ENCODE results near the gene ZNF569. TPM values are rescaled to one million over a fixed set of nuclear protein-coding genes. Genes with fewer than 3 reads are reported as not detected.

The ZNF569 gene
- polyA plus RNA-seq (2013, experiment 1 of 2) = 7.8 TPM
- polyA plus RNA-seq (2013, experiment 2 of 2) = 8.7 TPM

- peak within 1 kb of the TSS; percentile 89 for H3K4me3 ChIP-seq (ENCODE audit: low read length)
- no peaks in the 10 kb centered on the region for H3K27me3 ChIP-seq (ENCODE audit: insufficient read depth, low read length)
- H3K36me3 ChIP-seq (ENCODE audit: insufficient read depth, low read length) = peaks cover 35% of the 10 kb centered on the region
- peak within 1 kb of the TSS; percentile 74 for H3K9ac ChIP-seq (ENCODE audit: low read depth, low read length)
- 0 out of 2 replicates have a peak, but pooled peaks cover 3% of the 10 kb centered on the region for H3K4me1 ChIP-seq (ENCODE audit: insufficient read depth, low read length)
- WGBS = under 1% methylated on average over 62 of the region's 62 CpGs
- H3K9me3 ChIP-seq (ENCODE audit: insufficient read depth, low read depth, low read length) = no peaks in the 10 kb centered on the region; the same call in 1 of the 2 replicates
- peak within 1 kb of the TSS; percentile 71 for H3K27ac ChIP-seq (ENCODE audit: low read depth, low read length)
Measured at GRCh38 chr19:37466798-37467607, at the start of gene ZNF569. ZNF569 (minus strand) TSS chr19:37467444; CDS start chr19:37444921, 22,523 bp downstream.

GRCh38 chr19:37513397-37513796 is 46.2 kb upstream of the ZNF569 start:
- Histone ChIP-seq H3K27ac (ENCODE audit: low read depth, low read length) (no peak overlapping the region), H3K9ac (ENCODE audit: low read depth, low read length) (no peak overlapping the region), H3K4me1 (ENCODE audit: insufficient read depth, low read length) (no peaks in the 10 kb centered on the region), H3K9me3 (ENCODE audit: insufficient read depth, low read depth, low read length) (no peaks in the 10 kb centered on the region), H3K36me3 (ENCODE audit: insufficient read depth, low read length) (peaks cover 71% of the 10 kb centered on the region), H3K27me3 (ENCODE audit: insufficient read depth, low read length) (no peaks in the 10 kb centered on the region), H3K4me3 (ENCODE audit: low read length) (no peak overlapping the region)
- 93% methylated on average over 2 of the region's 2 CpGs for WGBS

- no peak overlapping the region for H3K4me3 ChIP-seq (ENCODE audit: low read length)
- peaks cover 6% of the 10 kb centered on the region; the same call in 1 of the 2 replicates for H3K4me1 ChIP-seq (ENCODE audit: insufficient read depth, low read length)
- H3K27me3 ChIP-seq (ENCODE audit: insufficient read depth, low read length) = no peaks in the 10 kb centered on the region
- peaks cover 60% of the 10 kb centered on the region for H3K36me3 ChIP-seq (ENCODE audit: insufficient read depth, low read length)
- 93% methylated on average over 3 of the region's 3 CpGs for WGBS
- H3K27ac ChIP-seq (ENCODE audit: low read depth, low read length) = no peak overlapping the region
- no peaks in the 10 kb centered on the region for H3K9me3 ChIP-seq (ENCODE audit: insufficient read depth, low read depth, low read length)
- no peak overlapping the region for H3K9ac ChIP-seq (ENCODE audit: low read depth, low read length)
Measured at GRCh38 chr19:37511821-37512220, 44.6 kb upstream of the ZNF569 start.

GRCh38 chr19:37511186-37511585 is 43.9 kb upstream of the ZNF569 start:
- peaks cover 6% of the 10 kb centered on the region; the same call in 1 of the 2 replicates for H3K4me1 ChIP-seq (ENCODE audit: insufficient read depth, low read length)
- no peaks in the 10 kb centered on the region for H3K27me3 ChIP-seq (ENCODE audit: insufficient read depth, low read length)
- no peak overlapping the region for H3K4me3 ChIP-seq (ENCODE audit: low read length)
- H3K9ac ChIP-seq (ENCODE audit: low read depth, low read length) = no peak overlapping the region
- no peaks in the 10 kb centered on the region for H3K9me3 ChIP-seq (ENCODE audit: insufficient read depth, low read depth, low read length)
- H3K27ac ChIP-seq (ENCODE audit: low read depth, low read length) = no peak overlapping the region
- H3K36me3 ChIP-seq (ENCODE audit: insufficient read depth, low read length) = peaks cover 58% of the 10 kb centered on the region
- WGBS = 97% methylated on average over 3 of the region's 3 CpGs

GRCh38 chr19:37507167-37507464 is 39.9 kb upstream of the ZNF569 start:
- no peaks in the 10 kb centered on the region for H3K9me3 ChIP-seq (ENCODE audit: insufficient read depth, low read depth, low read length)
- 1% methylated on average over 9 of the region's 9 CpGs for WGBS
- peak overlapping the region; percentile 94; the same call in 1 of the 2 replicates for H3K27ac ChIP-seq (ENCODE audit: low read depth, low read length)

GRCh38 chr19:37506387-37507166 is 39.3 kb upstream of the ZNF569 start, which contains the start of gene ZNF793:
ZNF793 (plus strand) TSS chr19:37506939; CDS start chr19:37523440, 16,501 bp downstream.
- H3K27ac ChIP-seq (ENCODE audit: low read depth, low read length) = peak within 1 kb of the TSS; percentile 94

More at GRCh38 chr19:37507167-37507464, 39.9 kb upstream of the ZNF569 start:
- no peaks in the 10 kb centered on the region for H3K27me3 ChIP-seq (ENCODE audit: insufficient read depth, low read length)
- H3K4me1 ChIP-seq (ENCODE audit: insufficient read depth, low read length) = peaks cover 11% of the 10 kb centered on the region
- H3K4me3 ChIP-seq (ENCODE audit: low read length) = peak overlapping the region; percentile 78
- peak overlapping the region; percentile 97 for H3K9ac ChIP-seq (ENCODE audit: low read depth, low read length)
- peaks cover 25% of the 10 kb centered on the region for H3K36me3 ChIP-seq (ENCODE audit: insufficient read depth, low read length)

GRCh38 chr19:37505958-37506386 is 38.7 kb upstream of the ZNF569 start:
- H3K9me3 ChIP-seq (ENCODE audit: insufficient read depth, low read depth, low read length) = no peaks in the 10 kb centered on the region
- peak overlapping the region; percentile 97 for H3K9ac ChIP-seq (ENCODE audit: low read depth, low read length)
- no peaks in the 10 kb centered on the region for H3K27me3 ChIP-seq (ENCODE audit: insufficient read depth, low read length)
- H3K4me1 ChIP-seq (ENCODE audit: insufficient read depth, low read length) = peaks cover 11% of the 10 kb centered on the region
- H3K27ac ChIP-seq (ENCODE audit: low read depth, low read length) = peak overlapping the region; percentile 94
- WGBS = 9% methylated on average over 12 of the region's 12 CpGs
- H3K4me3 ChIP-seq (ENCODE audit: low read length) = peak overlapping the region; percentile 78
- peaks cover 16% of the 10 kb centered on the region for H3K36me3 ChIP-seq (ENCODE audit: insufficient read depth, low read length)

More at GRCh38 chr19:37506387-37507166, 39.3 kb upstream of the ZNF569 start, which contains the start of gene ZNF793:
- no peaks in the 10 kb centered on the region for H3K9me3 ChIP-seq (ENCODE audit: insufficient read depth, low read depth, low read length)
- peak within 1 kb of the TSS; percentile 78 for H3K4me3 ChIP-seq (ENCODE audit: low read length)
- WGBS = 1% methylated on average over 40 of the region's 40 CpGs
- H3K4me1 ChIP-seq (ENCODE audit: insufficient read depth, low read length) = peaks cover 11% of the 10 kb centered on the region
- H3K9ac ChIP-seq (ENCODE audit: low read depth, low read length) = peak within 1 kb of the TSS; percentile 97
- no peaks in the 10 kb centered on the region for H3K27me3 ChIP-seq (ENCODE audit: insufficient read depth, low read length)
- H3K36me3 ChIP-seq (ENCODE audit: insufficient read depth, low read length) = peaks cover 22% of the 10 kb centered on the region

- Histone ChIP-seq H3K4me3 (ENCODE audit: low read length) (no peak overlapping the region), H3K9me3 (ENCODE audit: insufficient read depth, low read depth, low read length) (peaks cover 74% of the 10 kb centered on the region)
- 78% methylated on average over 3 of the region's 3 CpGs for WGBS
Measured at GRCh38 chr19:37492213-37492612, 25.0 kb upstream of the ZNF569 start.

GRCh38 chr19:37484406-37485168 is 17.3 kb upstream of the ZNF569 start:
- Histone ChIP-seq H3K9ac (ENCODE audit: low read depth, low read length) (no peak overlapping the region), H3K27ac (ENCODE audit: low read depth, low read length) (no peak overlapping the region), H3K36me3 (ENCODE audit: insufficient read depth, low read length) (peaks cover 54% of the 10 kb centered on the region), H3K4me1 (ENCODE audit: insufficient read depth, low read length) (no peaks in the 10 kb centered on the region), H3K27me3 (ENCODE audit: insufficient read depth, low read length) (no peaks in the 10 kb centered on the region), H3K9me3 (ENCODE audit: insufficient read depth, low read depth, low read length) (peaks cover 94% of the 10 kb centered on the region), H3K4me3 (ENCODE audit: low read length) (0 out of 2 replicates have a peak overlapping the region, but pooled peaks have one; percentile 22)
- WGBS = 93% methylated on average over 7 of the region's 8 CpGs

More at GRCh38 chr19:37492213-37492612, 25.0 kb upstream of the ZNF569 start:
- no peak overlapping the region for H3K27ac ChIP-seq (ENCODE audit: low read depth, low read length)
- H3K9ac ChIP-seq (ENCODE audit: low read depth, low read length) = no peak overlapping the region
- no peaks in the 10 kb centered on the region for H3K27me3 ChIP-seq (ENCODE audit: insufficient read depth, low read length)
- no peaks in the 10 kb centered on the region for H3K4me1 ChIP-seq (ENCODE audit: insufficient read depth, low read length)
- peaks cover 1% of the 10 kb centered on the region; the same call in 1 of the 2 replicates for H3K36me3 ChIP-seq (ENCODE audit: insufficient read depth, low read length)

- H3K4me1 ChIP-seq (ENCODE audit: insufficient read depth, low read length) = 0 out of 2 replicates have a peak, but pooled peaks cover 3% of the 10 kb centered on the region
- H3K4me3 ChIP-seq (ENCODE audit: low read length) = no peak overlapping the region
- peaks cover 22% of the 10 kb centered on the region for H3K36me3 ChIP-seq (ENCODE audit: insufficient read depth, low read length)
- no peak overlapping the region for H3K27ac ChIP-seq (ENCODE audit: low read depth, low read length)
- WGBS = 93% methylated on average over 9 of the region's 9 CpGs
- H3K27me3 ChIP-seq (ENCODE audit: insufficient read depth, low read length) = no peaks in the 10 kb centered on the region
- H3K9ac ChIP-seq (ENCODE audit: low read depth, low read length) = no peak overlapping the region
- peaks cover 14% of the 10 kb centered on the region; the same call in 1 of the 2 replicates for H3K9me3 ChIP-seq (ENCODE audit: insufficient read depth, low read depth, low read length)
Measured at GRCh38 chr19:37472165-37472564, 4.9 kb upstream of the ZNF569 start.
